T-cell (primary cell): ENCODE results near the gene PPP2R3C. TPM values are rescaled to one million over a fixed set of nuclear protein-coding genes. Genes with fewer than 3 reads are reported as not detected.

Experiments
- ATAC-seq, 4 experiments: fragments of 200-7000 bp in 3 of 4; fragments of 150-1000 bp in 1 of 4; cut with Tn5 transposase; replicated peaks in 1 of 4; 1 replicate in 3 of 4; 2 replicates in 1 of 4; pipeline ENCODE4 v1.10.0; 2021; ENCODE audit warnings: moderate library complexity in 3 of 4, mild to moderate bottlenecking in 2 of 4, moderate number of reproducible peaks in 1 of 4
- CTCF ChIA-PET, 2 donors: fragments of 300-600 bp; sonication (Branson Sonifier 250); formaldehyde crosslinking; loops; one replicate each; lab custom pipeline; 2022; ENCODE audit warnings: antibody characterized with exemption in 2 of 2; lab: Charles Lee
- POLR2A ChIA-PET, 2 donors: fragments of 300-600 bp; sonication (Branson Sonifier 250); formaldehyde crosslinking; loops; one replicate each; lab custom pipeline; 2022; ENCODE audit warnings: antibody characterized with exemption in 2 of 2; lab: Charles Lee
- DNase-seq, 35 experiments: peaks; one replicate each; pipeline versions ENCODE4 v3.0.0 to v3.0.0-alpha.2; 2013 to 2023
- H3K27ac ChIP-seq: one replicate; pipeline ENCODE4 v1.5.1; 2013; ENCODE audit warnings: low read length
- H3K27me3 ChIP-seq, 2 experiments: replicated peaks in 1 of 2; 1 replicate in 1 of 2; 2 replicates in 1 of 2; pipeline versions ENCODE4 v1.6.1 to v1.7.0; 2013; ENCODE audit warnings: low read length in 1 of 2, mixed read lengths in 1 of 2; ENCODE audit not compliant: control insufficient read depth in 2 of 2, insufficient read depth in 2 of 2; ENCODE audit errors: extremely low read depth in 1 of 2
- H3K36me3 ChIP-seq, 2 donors: 1 replicate in 1 of 2; 2 replicates in 1 of 2; pipeline versions ENCODE4 v1.6.1 to v1.7.0; 2013; ENCODE audit warnings: low read length in 1 of 2; ENCODE audit not compliant: control insufficient read depth in 2 of 2, insufficient read depth in 1 of 2; ENCODE audit errors: extremely low read depth in 1 of 2
- H3K4me1 ChIP-seq, 2 experiments: 1 replicate in 1 of 2; 2 replicates in 1 of 2; pipeline versions ENCODE4 v1.6.1 to v1.7.0; 2013; ENCODE audit warnings: low read length in 2 of 2, mixed read lengths in 1 of 2; ENCODE audit not compliant: insufficient read depth in 2 of 2, control insufficient read depth in 1 of 2; ENCODE audit errors: extremely low read depth in 1 of 2
- H3K4me3 ChIP-seq, 2 donors: 1 replicate in 1 of 2; 2 replicates in 1 of 2; pipeline versions ENCODE4 v1.5.1 to v1.7.0; 2013; ENCODE audit warnings: mild to moderate bottlenecking in 2 of 2, low read length in 1 of 2, moderate library complexity in 1 of 2; ENCODE audit not compliant: control insufficient read depth in 1 of 2; ENCODE audit errors: extremely low read depth in 1 of 2
- H3K9me3 ChIP-seq: 2 replicates; pipeline ENCODE4 v1.7.0; 2013
- H3K27ac Mint-ChIP-seq, 2 donors: one replicate each; pipeline ENCODE4 v1.8.0; 2020 to 2021; ENCODE audit warnings: mild to moderate bottlenecking in 2 of 2, mixed read lengths in 2 of 2
- H3K27me3 Mint-ChIP-seq, 2 donors: one replicate each; pipeline ENCODE4 v1.8.0; 2021 to 2022; ENCODE audit warnings: mixed read lengths in 2 of 2
- H3K36me3 Mint-ChIP-seq: one replicate; pipeline ENCODE4 v1.8.0; 2021; ENCODE audit warnings: mixed read lengths
- H3K4me1 Mint-ChIP-seq, 3 donors: one replicate each; pipeline ENCODE4 v1.8.0; 2020 to 2022; ENCODE audit warnings: mixed read lengths in 3 of 3, mild to moderate bottlenecking in 1 of 3
- H3K4me3 Mint-ChIP-seq, 3 donors: one replicate each; pipeline ENCODE4 v1.8.0; 2020 to 2022; ENCODE audit warnings: mild to moderate bottlenecking in 3 of 3, mixed read lengths in 3 of 3, moderate library complexity in 3 of 3
- H3K9me3 Mint-ChIP-seq, 3 donors: one replicate each; pipeline ENCODE4 v1.8.0; 2020 to 2022; ENCODE audit warnings: mixed read lengths in 3 of 3
- WGBS: methylation state at CpG from one replicate; pipeline ENCODE4 v1.1.5; 2013; ENCODE audit warnings: missing lambda C conversion rate; ENCODE audit not compliant: insufficient coverage; 5-methylcytosine and 5-hydroxymethylcytosine counted together
- total RNA-seq, 35 experiments: library from RNA in 6 of 35; stranded (reverse) in 6 of 35; fragments of 120-200 nt in 1 of 35; gene quantifications; one replicate each; pipeline versions ENCODE4 v1.2.1 to v1.2.4 and lab custom pipeline; 2013 to 2026

Gene PPP2R3C
- total RNA-seq, 5 donors from 2014 or later (not counting 1 experiment from before 2014, with no cell fraction given): 28.1 to 40.5 (median 32.9) TPM

GRCh38 chr14:35138585-35138984 is 16.8 kb upstream of the PPP2R3C start:
- Histone ChIP-seq H3K9me3 (no peaks in the 10 kb centered on the region), H3K4me1 (no peaks in the 10 kb centered on the region), H3K27me3 (no peaks in the 10 kb centered on the region), H3K27ac (no peak overlapping the region), H3K36me3 (peaks cover 8 to 17% of the 10 kb centered on the region in 2 donors), H3K4me3 (no peak overlapping the region)
- CTCF ChIA-PET: interaction anchor here (0.8 to 9.9 kb wide), 3 partner anchors 276 to 355 kb away, joined by 3 to 127 read pairs (median 5); no protein-coding TSS in a partner anchor
- H3K4me1 Mint-ChIP-seq: peaks cover 28 to 35% (median 31%) of the 10 kb centered on the region in 3 donors
- DNase-seq (no peak), ATAC-seq (no peak)
- no peak overlapping the region for H3K4me3 Mint-ChIP-seq
- peaks cover 26% of the 10 kb centered on the region for H3K36me3 Mint-ChIP-seq
- POLR2A ChIA-PET: no interaction called here
- 93% methylated on average over 3 of the region's 5 CpGs for WGBS
- peak overlapping the region; percentile 35 to 46 for H3K27ac Mint-ChIP-seq
- H3K27me3 Mint-ChIP-seq: no peaks in the 10 kb centered on the region
- H3K9me3 Mint-ChIP-seq: no peaks in the 10 kb centered on the region

GRCh38 chr14:35134329-35135123 is 12.7 kb upstream of the PPP2R3C start:
- peaks cover 34% of the 10 kb centered on the region for H3K36me3 Mint-ChIP-seq
- peaks cover 0 to 4% (median 0%) of the 10 kb centered on the region in 3 donors for H3K9me3 Mint-ChIP-seq
- peaks cover 28 to 32% (median 31%) of the 10 kb centered on the region in 3 donors for H3K4me1 Mint-ChIP-seq
- DNase-seq (no peak), ATAC-seq (no peak)
- no peaks in the 10 kb centered on the region for H3K27me3 Mint-ChIP-seq
- peak overlapping the region in 1 of 2 donors; percentile 60 for H3K27ac Mint-ChIP-seq
- CTCF ChIA-PET: interaction anchor here in 1 of 2 donors (1.0 to 1.9 kb wide), 2 partner anchors 8 to 281 kb away, joined by 6 to 12 read pairs; no protein-coding TSS in a partner anchor
- Histone ChIP-seq H3K4me1 (no peaks in the 10 kb centered on the region), H3K27ac (no peak overlapping the region), H3K36me3 (peaks cover 12 to 30% of the 10 kb centered on the region in 2 donors), H3K4me3 (no peak overlapping the region), H3K9me3 (no peaks in the 10 kb centered on the region), H3K27me3 (no peaks in the 10 kb centered on the region)
- WGBS: no CpG with 5 or more reads among the region's 4 CpGs
- H3K4me3 Mint-ChIP-seq: no peak overlapping the region
- POLR2A ChIA-PET: no interaction called here

DNA sequence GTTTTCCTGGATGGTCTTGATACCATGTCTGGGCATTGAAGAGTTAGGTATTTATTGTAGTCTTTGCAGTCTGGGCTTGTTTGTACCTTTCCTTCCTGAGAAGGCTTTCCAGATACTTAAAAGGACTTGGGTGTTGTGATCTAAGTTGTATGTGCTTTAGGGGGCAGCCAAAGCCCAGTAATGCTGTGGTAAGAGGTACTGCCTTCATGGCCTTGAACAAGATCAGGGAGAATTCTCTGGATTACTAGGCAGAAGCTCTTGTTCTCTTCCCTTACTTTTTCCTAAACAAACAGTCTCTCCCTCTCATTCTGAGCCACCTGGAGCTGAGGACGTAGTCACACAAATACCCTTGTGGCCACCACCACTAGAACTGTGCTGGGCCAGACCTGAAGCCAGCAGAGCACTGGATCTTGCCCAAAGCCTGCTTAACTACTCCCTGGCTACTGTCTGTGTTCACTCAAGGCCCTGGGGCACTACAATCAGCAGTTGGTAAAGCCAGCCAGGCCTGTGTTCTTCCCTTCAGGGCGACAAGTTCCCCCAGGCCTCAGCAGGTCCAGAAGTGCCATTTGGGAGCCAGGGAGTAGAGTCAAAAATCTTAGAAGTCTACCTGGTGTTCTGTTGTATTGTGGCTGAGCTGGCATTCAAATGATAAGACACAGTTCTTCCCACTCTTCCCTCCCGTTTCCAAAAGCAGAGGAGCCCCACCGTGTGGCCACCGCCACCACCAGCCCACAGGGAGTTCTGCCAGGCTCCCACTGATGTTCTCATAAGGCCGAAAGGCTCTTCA is 11.9 kb upstream of the PPP2R3C start:
- peaks cover 32 to 39% (median 35%) of the 10 kb centered on the region in 3 donors for H3K4me1 Mint-ChIP-seq
- no peaks in the 10 kb centered on the region for H3K27me3 Mint-ChIP-seq
- H3K9me3 Mint-ChIP-seq: peaks cover 0 to 4% (median 0%) of the 10 kb centered on the region in 3 donors
- H3K27ac ChIP-seq: no peak overlapping the region
- no peak overlapping the region for H3K4me3 ChIP-seq
- H3K9me3 ChIP-seq: no peaks in the 10 kb centered on the region
- H3K27me3 ChIP-seq: no peaks in the 10 kb centered on the region
- peaks cover 12 to 33% of the 10 kb centered on the region in 2 donors for H3K36me3 ChIP-seq
- H3K27ac Mint-ChIP-seq: peak overlapping the region; percentile 60
- peaks cover 39% of the 10 kb centered on the region for H3K36me3 Mint-ChIP-seq
- POLR2A ChIA-PET: interaction anchor here in 1 of 2 donors (0.5 kb wide), 1 partner anchor 807 kb away, joined by 4 read pairs; no protein-coding TSS in a partner anchor
- no peaks in the 10 kb centered on the region for H3K4me1 ChIP-seq
- H3K4me3 Mint-ChIP-seq: no peak overlapping the region
- WGBS: 94% methylated on average over 3 of the region's 6 CpGs
- no peak for DNase-seq
- no peak for ATAC-seq
- CTCF ChIA-PET: interaction anchor here in 1 of 2 donors (1.0 to 1.9 kb wide), 2 partner anchors 9 to 282 kb away, joined by 6 to 12 read pairs; no protein-coding TSS in a partner anchor

GRCh38 chr14:35124127-35124526 is 2.3 kb upstream of the PPP2R3C start:
- POLR2A ChIA-PET: interaction anchor here (0.5 to 3.9 kb wide), 11 partner anchors 11 to 292 kb away, joined by 3 to 35 read pairs (median 3); partner anchors contain the start of genes NFKBIA (in 2 of the 2) and FAM177A1 (in 1 of the 2)
- no peak for DNase-seq

GRCh38 chr14:35123388-35123703 is 1.6 kb upstream of the PPP2R3C start:
- ChIA-PET CTCF (interaction anchor here (0.5 to 3.1 kb wide), 9 partner anchors 12 to 351 kb away, joined by 3 to 26 read pairs (median 5); partner anchors contain the start of genes FAM177A1 (in 1 of the 2), NFKBIA (in 1 of the 2) and SRP54 (in 1 of the 2)), POLR2A (interaction anchor here (0.5 to 3.9 kb wide), 11 partner anchors 10 to 584 kb away, joined by 3 to 35 read pairs (median 5); partner anchors contain the start of genes NFKBIA (in 2 of the 2), EAPP (in 1 of the 2) and FAM177A1 (in 1 of the 2))
- peak in 1 of 35 experiments; percentile 9 for DNase-seq
- no peaks in the 10 kb centered on the region for H3K27me3 Mint-ChIP-seq
- Histone ChIP-seq H3K27ac (peak overlapping the region; percentile 99), H3K27me3 (no peaks in the 10 kb centered on the region), H3K36me3 (peaks cover 0 to 14% of the 10 kb centered on the region in 2 donors), H3K4me3 (peak overlapping the region; percentile 92 to 94), H3K4me1 (peaks cover 15 to 48% of the 10 kb centered on the region in 2 experiments), H3K9me3 (no peaks in the 10 kb centered on the region)
- 70% methylated on average over 2 of the region's 3 CpGs for whole genome bisulfite sequencing
- no peaks in the 10 kb centered on the region for H3K9me3 Mint-ChIP-seq
- H3K4me1 Mint-ChIP-seq: peaks cover 72 to 79% (median 75%) of the 10 kb centered on the region in 3 donors
- peak overlapping the region; percentile 98 to 99 (median 98) for H3K4me3 Mint-ChIP-seq
- peaks cover 21% of the 10 kb centered on the region for H3K36me3 Mint-ChIP-seq
- no peak for ATAC-seq
- peak overlapping the region; percentile 100 for H3K27ac Mint-ChIP-seq

More at GRCh38 chr14:35124127-35124526, 2.3 kb upstream of the PPP2R3C start:
- Histone ChIP-seq H3K27ac (no peak overlapping the region), H3K4me1 (peaks cover 15 to 44% of the 10 kb centered on the region in 2 experiments), H3K4me3 (no peak overlapping the region), H3K36me3 (peaks cover 0 to 18% of the 10 kb centered on the region in 2 donors), H3K27me3 (no peaks in the 10 kb centered on the region), H3K9me3 (no peaks in the 10 kb centered on the region)
- Mint-ChIP-seq H3K36me3 (peaks cover 27% of the 10 kb centered on the region), H3K4me3 (peak overlapping the region; percentile 98 to 99 (median 98)), H3K27ac (peak overlapping the region; percentile 100), H3K27me3 (no peaks in the 10 kb centered on the region), H3K9me3 (no peaks in the 10 kb centered on the region), H3K4me1 (peaks cover 73 to 77% (median 76%) of the 10 kb centered on the region in 3 donors)
- CTCF ChIA-PET: interaction anchor here (0.5 to 3.1 kb wide), 10 partner anchors 11 to 352 kb away, joined by 3 to 26 read pairs (median 4); partner anchors contain the start of genes FAM177A1 (in 1 of the 2), NFKBIA (in 1 of the 2) and SRP54 (in 1 of the 2)
- ATAC-seq: no peak
- WGBS: no CpG with 5 or more reads among the region's 1 CpG
